Measurements from ENCODE around the gene CHFR.
"Not testable (repeated sequence)": the region's sequence is repeated elsewhere in the genome, so short reads cannot be mapped to it uniquely, and the experiment has no call there.

CHFR gene

GRCh38 chr12:132873724-132874123 lies 13.7 kb downstream of the CHFR start:
- DNase-seq = no peak

GRCh38 chr12:132872975-132873421 lies 14.4 kb downstream of the CHFR start:
- no peak for DNase-seq

DNA sequence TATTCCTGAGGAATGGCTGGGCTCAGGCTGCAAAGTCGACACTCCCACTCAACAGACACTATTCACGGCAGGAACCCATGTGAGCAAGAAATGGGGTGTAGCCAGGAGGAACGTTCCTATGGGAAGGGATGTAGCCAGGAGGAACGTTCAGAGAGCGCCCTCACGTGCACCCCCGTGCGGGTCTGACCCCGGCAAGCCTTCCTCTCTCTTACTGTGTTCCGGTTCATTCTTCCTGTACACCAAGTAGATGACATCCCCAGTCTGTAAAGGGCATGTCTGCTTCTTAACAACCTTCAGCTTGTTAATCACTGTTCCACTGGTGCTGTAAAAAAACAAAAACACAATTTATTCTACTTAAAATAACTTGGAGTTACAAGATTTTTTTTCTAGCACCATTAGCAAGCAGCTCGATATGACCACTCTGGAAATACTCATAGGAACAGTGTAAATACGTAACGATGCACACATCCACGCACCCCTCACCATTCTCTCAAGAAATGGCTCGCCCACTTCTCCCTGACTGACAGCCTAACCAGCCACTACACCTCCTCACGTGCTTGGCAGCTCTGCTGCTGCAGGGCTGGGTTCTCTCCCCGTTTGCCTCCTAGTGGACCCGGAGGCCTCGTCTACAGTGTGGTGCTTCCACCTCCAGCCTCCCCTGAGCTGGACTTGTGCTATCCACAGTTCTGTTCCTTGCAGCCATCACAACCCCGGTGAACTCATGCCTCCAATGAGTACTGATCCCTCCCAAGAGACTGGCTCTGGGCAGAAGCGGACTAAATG lies 15.1 kb downstream of the CHFR start:
- no peak for DNase-seq

GRCh38 chr12:132869551-132869950 lies 17.9 kb downstream of the CHFR start:
- no peak for DNase-seq

DNA sequence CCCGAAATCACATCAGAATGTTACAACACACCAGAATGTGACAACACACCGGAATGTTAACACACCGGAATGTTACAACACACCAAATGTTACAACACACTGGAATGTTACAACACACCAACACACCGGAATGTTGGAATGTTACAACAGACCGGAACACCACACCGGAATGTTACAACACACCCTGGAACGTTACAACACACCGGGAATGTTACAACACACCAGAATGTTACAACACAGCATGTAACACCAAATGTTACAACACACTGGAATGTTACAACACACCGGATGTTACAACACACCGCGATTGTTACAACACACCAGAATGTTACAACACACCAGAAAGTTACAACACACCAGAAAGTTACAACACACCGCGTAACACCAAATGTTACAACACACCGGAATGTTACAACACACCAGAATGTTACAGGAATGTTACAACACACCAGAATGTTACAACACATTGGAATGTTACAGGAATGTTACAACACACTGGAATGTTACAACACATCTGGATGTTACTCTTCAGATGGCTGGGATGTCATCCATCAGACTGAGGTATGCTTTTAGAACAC lies 21.1 kb downstream of the CHFR start:
- DNase-seq = peak; percentile 52

- no peak for DNase-seq
Observed at GRCh38 chr12:132861558-132861957, 25.8 kb downstream of the CHFR start.

DNA sequence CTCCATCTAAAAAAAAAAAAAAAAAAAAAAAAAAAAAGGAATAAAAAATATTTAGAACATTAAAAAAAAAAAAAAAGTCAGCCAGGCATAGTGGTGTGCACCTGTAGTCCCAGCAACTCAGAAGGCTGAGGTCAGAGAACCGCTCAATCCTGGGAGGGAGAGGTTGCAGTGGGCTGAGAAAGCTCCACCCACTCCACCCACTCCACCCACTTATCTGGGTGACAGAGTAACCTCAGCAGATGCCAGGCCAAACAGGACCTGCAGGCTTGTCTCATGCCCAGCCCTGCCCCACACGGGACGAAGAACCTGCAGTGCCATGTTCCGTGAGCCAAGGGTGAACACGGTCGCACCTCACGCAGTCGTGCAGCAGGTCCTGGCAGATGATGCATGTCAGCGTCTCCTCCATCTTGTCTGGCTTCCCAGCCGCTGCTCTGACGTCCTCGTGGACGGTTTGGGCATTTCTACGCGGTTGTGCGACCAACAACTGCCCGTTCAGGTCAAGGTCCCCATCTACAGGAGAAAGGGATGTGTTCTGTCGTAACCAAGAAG lies 28.6 kb downstream of the CHFR start:
- DNase-seq = no peak

- not testable (repeated sequence) for DNase-seq
Observed at GRCh38 chr12:132857019-132857418, 30.4 kb downstream of the CHFR start.

DNA sequence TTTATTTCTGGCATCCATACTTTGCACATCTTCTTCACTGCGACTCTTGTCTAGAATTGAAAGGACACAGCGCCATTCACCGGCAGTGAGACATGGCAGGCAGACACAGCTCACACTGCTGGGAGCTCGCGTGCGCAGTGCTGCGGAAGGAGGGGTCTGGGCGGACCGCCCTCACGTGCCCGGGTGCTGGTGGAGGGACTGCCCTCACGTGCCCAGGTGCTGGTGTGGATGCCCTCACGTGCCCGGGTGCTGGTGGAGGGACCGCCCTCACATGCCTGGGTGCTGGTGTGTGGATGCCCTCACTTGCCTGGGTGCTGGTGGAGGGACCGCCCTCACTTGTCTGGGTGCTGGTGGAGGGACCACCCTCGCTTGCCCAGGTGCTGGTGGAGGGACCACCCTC lies 30.8 kb downstream of the CHFR start:
- DNase-seq = no peak

- DNase-seq = not testable (repeated sequence)
Observed at GRCh38 chr12:132855211-132855610, 32.2 kb downstream of the CHFR start.

DNA sequence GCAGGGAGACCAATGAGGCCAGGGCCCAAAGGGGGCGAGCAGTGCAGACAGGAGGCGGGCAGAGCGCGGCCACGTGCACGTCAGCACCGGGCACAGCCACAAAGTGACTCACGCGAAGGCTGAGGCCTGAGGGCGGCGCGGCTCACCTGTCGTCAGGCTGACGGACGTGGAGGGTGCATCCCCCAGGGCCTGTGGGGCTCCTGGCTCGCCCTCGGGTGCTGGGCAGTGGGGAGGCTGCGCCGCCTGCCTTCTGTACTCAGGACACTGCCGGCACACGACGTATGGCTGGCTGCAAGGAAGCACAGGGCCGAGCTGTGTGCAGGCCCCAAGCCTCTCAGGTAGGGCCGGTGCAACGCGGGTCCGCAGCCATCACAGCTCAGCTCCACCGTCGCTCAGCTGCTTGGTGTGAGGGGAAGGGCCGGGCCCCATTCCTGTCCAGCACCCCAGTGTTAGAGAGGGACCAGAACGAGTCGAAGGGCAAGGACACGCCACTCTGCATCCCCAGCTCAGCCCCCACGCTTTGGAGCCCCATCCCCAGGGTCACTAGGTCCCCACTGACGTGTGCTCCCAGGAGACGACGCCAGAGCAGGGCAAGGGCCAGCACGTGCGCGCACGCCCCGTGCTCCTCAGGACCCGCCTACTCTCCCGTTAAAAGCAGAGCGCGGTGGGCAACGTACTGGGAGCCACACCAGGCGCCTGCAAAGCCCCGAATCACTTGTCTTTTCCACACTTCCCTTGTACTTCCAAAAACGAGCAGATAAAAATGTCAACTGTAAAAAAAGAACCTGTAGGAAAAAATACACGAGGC lies 33.9 kb downstream of the CHFR start:
- DNase-seq = no peak

DNA sequence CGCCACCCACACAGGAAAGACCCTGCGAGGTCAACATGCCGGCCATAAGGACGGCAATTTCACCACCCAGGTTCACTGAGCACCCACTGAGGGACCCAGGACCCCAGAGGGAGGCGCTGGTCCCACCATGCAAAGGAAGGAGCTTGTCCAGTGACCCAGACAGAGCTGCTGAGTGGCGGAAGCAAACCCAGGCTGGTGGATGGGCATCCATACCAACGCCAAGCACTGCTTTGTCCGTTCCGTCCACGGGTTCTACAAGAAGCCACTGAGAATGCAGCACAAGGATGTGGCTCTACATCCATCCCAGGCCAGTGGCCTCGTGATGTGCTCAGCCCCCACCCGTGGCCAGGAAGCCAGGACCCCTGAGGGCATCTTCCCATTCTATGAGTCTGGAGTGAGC lies 34.9 kb downstream of the CHFR start:
- no peak for DNase-seq

DNA sequence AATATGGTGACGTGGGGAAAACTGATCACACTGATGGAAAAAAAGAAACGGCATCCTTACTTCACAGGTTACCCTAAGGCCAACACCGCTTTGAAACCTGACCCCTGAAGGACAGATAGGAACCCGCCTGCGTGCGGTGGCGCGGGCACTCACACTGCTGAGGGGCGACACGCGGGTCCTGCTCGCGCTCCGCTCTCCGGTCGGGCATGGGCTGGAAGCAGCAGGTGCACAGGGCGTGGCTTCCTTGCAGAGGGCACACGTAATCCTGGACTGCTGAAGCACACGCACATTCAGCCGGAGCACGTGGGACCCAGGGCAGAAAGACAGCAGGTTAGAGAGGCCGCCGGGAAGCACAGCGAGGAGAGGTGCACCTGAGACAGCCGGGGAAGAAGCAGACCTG lies 35.9 kb downstream of the CHFR start:
- no peak for DNase-seq

- no peak for DNase-seq
Observed at GRCh38 chr12:132850291-132850690, 37.1 kb downstream of the CHFR start.

GRCh38 chr12:132848521-132848920 lies 38.9 kb downstream of the CHFR start:
- no peak for DNase-seq

GRCh38 chr12:132847363-132848356 lies 39.7 kb downstream of the CHFR start:
- DNase-seq = no peak

- not testable (repeated sequence) for DNase-seq
Observed at GRCh38 chr12:132844681-132845080, 42.7 kb downstream of the CHFR start.

GRCh38 chr12:132842449-132843045 lies 44.9 kb downstream of the CHFR start:
- no peak for DNase-seq

DNA sequence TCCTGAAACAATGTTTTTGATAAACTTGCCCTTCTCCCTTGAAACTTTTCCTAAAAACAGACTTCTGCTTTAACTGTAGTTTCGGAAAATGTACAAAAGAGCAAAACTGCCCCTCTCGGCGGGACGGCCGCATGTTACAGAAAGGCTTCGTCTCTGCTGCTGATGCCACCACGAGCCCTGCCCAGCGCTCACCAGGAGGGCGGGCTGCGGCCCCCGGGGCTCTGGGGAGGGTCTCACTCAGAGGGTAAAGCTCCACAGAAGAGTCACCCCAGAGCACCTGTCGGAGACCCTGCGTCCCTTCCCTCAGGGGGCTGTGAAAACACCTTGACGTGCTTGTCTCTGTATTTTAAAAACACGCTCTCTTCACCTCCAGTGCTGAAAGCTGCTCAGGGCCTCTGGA lies 46.3 kb downstream of the CHFR start:
- no peak for DNase-seq

GRCh38 chr12:132840536-132840935 lies 46.9 kb downstream of the CHFR start:
- DNase-seq = no peak

DNA sequence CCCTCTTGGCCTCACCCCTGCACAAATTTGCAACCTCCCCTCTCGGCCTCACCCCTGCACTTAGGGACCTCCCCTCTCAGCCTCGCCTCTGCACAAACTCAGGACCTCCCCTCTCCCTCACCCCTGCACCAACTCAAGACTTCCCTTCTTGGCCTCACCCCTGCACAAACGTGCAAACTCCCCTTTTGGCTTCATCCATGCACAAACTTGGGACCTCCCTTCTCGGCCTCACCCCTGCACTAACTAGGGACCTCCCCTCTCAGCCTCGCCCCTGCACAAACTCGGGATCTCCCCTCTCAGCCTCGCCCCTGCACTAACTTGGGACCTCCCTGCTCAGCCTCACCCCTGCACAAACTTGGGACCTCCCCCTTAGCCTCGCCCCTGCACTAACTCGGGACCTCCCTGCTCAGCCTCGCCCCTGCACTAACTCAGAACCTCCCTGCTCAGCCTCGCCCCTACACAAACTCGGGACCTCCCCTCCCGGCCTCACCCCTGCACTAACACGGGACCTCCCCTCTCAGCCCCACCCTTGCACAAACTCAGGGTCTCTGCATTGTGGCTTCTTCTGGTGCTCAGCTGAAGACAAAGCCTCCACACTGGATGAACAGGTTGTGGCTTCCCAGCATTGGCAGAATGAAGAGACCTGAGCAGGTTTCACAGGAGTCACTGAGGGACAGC lies 47.7 kb downstream of the CHFR start:
- no peak for DNase-seq
